ENCODE data around the gene S100A10.
A peak's percentile ranks its signal among the peaks of the same experiment; 100 is the strongest.

Gene S100A10

GRCh38 chr1:151960780-151961513 is 32.7 kb downstream of the S100A10 start:
- no peak for DNase-seq

DNA sequence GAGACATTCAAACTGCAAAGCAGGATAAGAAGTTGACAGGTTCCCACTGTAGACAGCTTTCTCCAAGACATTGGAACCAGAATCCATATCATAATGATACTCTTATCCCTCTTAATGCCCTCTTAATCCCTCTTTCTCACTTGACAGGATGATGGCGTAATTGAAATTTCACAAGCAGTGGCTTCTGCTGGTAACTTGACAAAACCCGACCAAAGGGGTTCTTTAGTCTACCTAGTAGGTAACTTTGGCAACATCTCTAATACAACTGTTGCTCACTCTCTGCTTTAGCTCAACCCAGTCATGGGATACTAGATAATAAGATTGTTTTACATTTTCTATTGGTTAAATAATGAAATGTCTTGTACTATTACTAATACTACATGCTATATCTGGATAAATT is 34.7 kb downstream of the S100A10 start:
- DNase-seq: no peak

DNA sequence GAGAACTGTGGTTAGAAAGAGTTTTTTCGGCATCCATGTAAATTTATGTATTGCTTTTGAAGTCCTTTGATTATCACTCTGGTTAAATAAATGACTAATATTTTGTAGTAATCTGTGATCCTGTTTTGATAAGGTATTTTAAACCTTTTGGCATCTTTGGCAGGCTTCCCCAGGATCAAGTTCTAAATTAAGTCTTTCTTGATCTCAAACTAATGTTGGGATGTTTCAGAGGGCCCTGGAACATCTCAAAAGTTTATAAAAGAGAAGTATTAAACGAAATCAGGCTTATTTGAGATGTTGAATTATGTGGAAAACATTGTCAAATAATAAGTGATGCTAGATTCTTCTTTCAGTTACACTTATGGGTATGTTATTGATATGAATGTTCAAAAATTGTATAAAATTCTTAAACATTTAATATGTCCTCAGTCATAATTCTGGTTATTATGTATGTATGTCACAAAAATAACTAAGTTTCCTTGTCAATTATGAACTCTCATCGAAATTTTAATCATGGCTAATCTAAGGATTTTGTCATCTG is 36.6 kb downstream of the S100A10 start:
- no peak for DNase-seq

GRCh38 chr1:151953409-151954094 is 40.1 kb downstream of the S100A10 start:
- no peak for DNase-seq

GRCh38 chr1:151952811-151953210 is 40.8 kb downstream of the S100A10 start:
- DNase-seq: no peak

- no peak for DNase-seq
Measured at GRCh38 chr1:151949371-151950193, 44.1 kb downstream of the S100A10 start.

DNA sequence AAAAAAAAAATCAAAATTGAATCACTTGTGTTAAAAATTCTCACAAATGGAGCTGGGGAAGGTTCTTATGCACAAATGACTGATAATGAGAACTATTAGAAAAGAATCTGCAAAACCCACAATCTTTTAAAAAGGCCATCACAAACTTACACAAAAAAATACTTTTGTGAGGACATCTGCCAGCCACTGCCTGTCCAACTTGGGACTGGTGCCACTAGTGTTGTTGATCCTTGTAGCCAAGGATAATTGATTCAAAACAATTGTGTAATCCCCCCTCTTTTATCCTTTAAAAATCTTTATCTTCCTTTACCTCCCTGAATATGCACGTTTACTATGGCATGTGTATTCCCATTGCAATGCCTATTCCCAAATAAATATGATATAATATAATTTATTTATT is 45.2 kb downstream of the S100A10 start:
- no peak for DNase-seq

DNA sequence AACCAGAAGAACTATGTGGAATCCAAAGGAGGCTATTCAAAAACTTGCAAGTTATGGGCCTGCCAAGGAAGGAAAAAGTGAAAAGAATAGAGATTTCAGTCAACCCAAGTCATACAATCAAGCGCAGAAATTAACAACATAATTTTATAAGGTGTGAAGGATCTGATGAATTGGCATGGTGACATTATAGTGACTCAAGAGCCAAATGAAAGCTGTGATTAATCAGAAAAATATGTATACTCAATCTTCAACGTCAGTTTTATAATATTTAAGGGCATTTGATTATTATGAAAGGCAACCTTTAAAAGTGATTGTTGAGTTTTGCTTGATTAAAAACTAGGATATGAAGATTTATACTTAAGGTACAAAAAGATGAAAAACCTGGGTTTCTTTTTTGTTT is 46.5 kb downstream of the S100A10 start:
- DNase-seq: no peak

DNA sequence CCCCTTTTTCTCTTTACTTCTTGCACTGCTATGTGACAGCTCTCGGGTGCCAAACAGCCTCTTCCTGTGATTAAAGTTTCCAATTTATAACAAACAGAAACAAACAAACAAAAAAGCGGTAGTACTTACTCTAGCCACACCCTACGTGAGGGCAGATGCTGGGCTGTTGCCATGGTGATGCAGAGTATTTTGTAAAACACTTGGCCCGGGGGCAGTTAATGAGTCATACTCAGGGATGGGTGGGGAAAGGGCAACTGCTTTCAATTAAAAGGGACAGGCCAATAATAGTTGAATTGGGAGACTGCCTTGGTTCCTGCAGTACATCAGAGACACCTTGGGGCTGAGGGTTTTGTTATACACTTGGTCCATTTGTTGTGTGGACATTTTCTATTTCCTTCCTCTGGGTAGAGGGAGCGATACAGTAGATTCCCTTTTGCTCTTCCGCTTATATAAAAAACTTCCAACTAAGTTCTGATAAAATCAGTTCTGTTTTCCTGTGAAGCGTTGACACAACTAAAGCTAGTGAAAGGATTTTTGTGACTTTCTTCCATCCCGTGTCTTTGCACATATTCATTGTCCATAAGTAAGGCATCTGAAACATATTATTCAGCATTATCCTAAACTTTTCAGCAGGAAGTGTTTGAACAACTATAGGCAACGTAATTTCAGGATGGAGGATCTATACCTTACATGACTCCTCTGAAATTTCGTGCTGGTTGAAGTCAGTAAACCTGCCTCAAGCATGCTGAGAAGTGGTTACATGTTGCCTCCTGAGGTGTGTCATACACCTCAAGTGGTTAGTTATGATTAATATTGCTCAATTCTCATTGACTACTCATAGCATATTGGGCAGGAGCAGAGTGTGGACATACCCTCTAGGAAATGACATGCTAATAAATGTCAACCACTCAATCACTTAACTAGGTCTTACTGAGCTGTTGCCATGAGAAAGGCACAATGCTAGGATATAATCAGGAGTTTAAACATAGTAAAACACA is 47.6 kb downstream of the S100A10 start:
- peak; percentile 33 for DNase-seq

DNA sequence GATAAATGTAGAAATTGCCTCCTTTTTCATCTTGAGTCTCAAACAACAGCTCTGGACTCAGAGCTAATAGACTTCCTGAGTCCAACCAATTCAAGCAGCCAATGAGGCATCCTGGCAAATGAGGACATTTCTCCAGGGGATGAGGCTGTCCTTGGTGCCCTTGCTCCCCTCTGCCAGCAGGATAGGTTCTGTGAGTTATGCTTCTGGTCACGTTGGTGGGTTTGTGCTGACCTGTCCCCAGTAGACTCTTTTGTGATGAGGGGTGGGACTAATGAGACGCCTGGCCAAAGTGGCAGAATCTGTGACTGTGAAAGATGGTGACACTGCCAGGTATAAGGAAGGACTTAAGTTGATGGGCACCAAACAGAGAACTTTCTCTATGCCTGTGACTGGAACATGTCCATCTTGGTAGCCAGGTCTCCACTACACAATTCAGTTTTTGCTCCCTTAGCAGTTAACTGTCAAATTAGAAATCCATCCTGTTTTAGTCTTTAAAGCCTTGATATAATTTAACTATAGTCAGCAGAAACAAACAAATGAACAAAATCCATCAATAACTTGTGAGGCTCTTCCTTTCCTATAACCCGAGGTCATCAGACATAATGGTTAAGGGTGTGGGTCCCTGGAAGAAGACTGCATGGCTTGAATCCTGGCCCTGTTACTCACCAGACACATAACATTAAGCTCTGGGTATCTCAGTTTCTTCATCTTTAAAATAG is 48.6 kb downstream of the S100A10 start:
- DNase-seq: no peak

DNA sequence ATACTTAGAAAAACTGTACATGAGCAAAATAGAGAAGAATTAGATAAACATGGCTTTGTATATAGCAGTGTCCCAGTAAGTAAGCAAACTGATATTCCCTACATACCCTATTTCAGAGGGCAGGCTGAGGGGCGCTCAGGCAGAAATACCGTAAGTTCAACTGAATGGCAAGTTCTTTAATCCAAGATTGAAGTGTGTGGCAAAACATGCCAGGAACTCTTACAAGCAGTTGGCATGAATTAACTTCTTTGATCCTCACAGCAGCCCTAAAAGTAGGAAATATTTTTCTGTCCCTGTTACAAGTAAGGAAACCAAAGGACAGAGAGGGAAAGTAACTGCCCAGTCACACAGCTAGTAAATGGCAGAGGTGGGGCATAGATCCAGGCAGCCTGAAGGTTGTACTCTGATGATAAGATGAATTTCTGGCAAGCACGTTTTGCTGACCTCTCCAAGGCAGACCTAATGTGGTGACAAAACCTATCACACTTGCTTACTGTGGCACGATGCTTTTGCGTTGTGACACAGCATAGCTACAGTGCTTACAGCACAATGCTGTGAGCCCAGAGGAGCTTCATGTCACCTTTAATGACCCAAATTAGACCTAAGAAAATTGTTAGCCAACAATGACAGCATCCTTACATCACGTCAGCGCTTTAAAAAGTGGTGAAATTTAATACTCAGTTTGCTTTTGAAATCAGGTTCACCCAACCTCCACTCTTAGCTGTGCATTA is 49.4 kb downstream of the S100A10 start:
- no peak for DNase-seq

DNA sequence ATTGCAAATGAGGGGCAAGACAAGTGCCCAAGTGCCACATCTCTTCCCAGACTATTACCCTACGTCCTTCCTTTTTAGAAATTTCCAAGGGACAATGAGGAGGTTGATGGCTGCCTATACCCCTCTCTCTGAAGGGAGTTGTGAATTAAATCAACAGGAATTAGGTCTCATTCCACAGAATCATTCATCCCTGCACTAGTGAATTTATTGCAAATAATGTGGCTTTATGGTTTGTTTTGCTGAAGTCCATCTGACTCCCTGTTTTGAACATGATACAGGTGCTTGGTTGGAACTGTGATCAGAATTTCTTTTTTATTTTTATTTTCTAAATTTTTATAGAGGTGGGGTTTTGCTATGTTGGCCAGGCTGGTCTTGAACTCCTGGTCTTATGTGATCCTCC is 50.1 kb downstream of the S100A10 start:
- no peak for DNase-seq

DNA sequence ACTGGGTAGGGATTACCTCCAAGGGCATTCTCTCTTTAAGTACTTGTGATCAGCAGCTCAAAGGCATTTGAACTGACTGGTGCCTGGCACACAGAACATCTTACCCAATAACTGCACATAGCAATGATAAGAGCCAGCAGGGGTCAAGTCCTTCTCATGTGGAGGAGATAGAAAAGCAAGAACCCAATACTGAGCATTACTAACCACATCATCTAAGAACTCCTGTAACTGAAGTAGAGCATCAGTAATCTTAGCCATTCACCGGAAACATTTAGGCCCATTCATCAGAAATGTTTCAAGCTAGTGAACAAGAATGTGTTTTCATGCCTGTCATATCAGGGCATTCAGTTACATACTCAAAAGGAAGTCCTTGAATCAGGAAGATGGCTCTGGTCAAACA is 50.8 kb downstream of the S100A10 start:
- no peak for DNase-seq

DNA sequence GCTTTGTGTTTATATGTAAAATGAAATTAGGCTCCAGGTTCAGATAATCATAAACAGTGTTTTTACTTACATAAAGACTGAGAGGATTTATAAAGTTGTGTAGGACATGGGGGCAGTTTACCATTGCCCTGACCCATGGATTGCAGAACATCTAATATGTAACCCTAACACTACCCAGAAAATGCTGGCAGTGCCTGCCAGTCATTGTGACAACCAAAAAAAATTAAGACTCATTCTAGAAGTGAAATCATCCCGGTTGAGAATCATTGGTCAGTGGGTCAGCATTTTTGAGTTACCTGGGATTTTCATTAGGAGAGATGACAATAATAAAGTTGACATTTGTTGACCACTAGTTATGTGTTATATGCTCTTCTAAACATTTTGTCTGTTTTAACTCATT is 53.1 kb downstream of the S100A10 start:
- no peak for DNase-seq

- no peak for DNase-seq
Measured at GRCh38 chr1:151939779-151940178, 53.9 kb downstream of the S100A10 start.

- no peak for DNase-seq
Measured at GRCh38 chr1:151939141-151939540, 54.5 kb downstream of the S100A10 start.

DNA sequence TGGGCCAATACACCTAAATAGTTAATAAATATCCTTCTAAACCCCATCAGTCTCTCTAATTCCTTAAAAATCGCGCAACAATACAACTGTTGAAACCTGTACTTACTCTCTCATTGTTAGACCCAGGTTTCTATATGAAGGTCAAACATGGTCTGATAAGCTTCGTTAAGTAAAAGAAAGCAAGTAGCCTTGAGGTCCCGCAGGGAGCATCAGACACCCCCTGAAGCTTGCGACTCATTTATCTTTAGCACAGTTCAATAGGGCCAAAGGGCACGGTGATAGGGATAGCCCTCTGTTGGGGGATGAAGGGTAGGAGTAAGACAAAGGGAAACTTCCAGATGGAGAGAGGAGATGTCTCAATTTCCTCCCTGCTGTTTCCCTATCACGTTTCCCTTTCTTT is 57.0 kb downstream of the S100A10 start:
- no peak for DNase-seq

DNA sequence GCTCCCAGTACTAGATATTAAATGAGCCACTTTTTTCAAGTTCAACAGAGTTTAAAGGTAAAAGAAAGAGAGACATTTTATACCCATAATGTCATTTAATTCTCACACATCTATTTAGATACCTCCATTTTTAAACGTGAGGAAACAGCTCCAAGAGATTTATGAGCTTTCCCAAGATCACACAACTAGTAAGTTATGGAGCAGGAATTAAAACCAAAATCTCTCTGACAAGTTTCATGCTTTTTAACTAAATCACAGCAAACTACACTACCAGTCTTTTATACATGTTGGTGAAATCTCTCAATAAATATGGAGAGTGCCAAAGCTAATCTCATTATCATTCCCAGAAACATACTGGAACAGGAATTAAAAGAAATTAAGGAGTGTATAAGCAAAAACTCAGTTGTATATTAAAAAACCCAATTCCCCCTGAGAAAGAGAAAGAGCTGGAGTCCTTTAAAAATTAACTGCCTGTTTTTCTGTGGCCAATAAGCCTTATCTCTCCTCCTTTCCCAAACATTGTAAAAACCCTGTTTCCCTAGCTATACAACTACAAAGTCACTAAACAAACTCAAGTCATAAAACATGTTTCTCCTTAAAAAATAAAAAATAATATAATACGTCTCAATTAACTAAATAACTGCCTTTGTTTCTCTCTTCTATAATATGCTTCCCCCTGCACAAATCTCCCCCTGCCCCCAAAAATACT is 57.6 kb downstream of the S100A10 start:
- no peak for DNase-seq

DNA sequence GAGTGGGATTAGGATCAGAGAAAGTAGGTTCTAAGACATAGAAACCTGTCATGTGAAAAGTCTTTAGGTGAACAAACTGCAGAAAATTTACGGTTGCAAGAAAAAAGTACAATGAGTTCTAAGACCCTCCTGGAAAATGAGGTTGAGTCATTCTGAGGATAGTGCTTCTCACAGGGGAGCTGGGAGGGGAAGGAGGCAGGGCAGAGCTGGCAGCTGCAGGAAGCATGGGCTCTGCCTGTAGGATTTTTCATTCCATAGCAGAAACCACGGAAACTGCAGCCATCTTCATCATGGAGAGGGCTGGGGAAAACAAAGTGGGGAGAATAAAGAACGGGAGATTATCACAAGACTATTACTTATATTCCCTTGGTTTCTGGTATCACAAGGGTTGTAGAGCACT is 58.5 kb downstream of the S100A10 start:
- DNase-seq: no peak

DNA sequence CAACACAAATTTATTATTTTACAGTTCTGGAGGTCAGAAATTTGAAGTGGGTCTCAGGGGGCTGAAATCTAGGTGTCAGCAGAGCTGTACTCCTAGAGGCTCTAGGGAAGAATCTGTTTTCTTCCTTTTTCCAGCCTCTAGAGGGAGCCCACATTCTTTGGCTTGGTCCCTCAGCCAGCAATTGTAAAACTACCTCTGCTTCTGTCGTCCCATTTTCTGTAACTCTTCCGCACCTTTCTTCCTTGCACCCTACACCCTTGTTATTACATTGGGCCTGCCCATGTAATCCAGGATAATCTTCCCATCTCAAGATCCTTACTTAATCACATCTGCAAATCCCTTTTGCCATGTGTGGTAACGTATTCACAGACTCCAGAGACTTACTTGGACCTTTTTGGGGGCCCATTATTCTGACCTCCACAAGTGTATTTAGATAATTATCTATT is 59.6 kb downstream of the S100A10 start:
- DNase-seq: peak; percentile 27
